CD4-positive, alpha-beta T cell (primary cell): ENCODE data around the gene C12orf60. TPM values are rescaled to one million over a fixed set of nuclear protein-coding genes. Genes with fewer than 3 reads are reported as not detected.

Source experiments
- ATAC-seq: fragments of 200-7000 bp; cut with Tn5 transposase; one replicate; pipeline ENCODE4 v1.10.0; 2022; ENCODE audit warnings: mild to moderate bottlenecking; ENCODE audit not compliant: poor library complexity
- CTCF ChIA-PET: fragments of 350-600 bp; sonication (Branson Sonifier 250); formaldehyde crosslinking; loops from one replicate; lab custom pipeline; 2021; ENCODE audit warnings: antibody characterized with exemption, inconsistent platforms; lab: Charles Lee
- POLR2A ChIA-PET: fragments of 350-600 bp; sonication (Branson Sonifier 250); formaldehyde crosslinking; loops from one replicate; lab custom pipeline; 2021; ENCODE audit warnings: antibody characterized with exemption, inconsistent platforms; lab: Charles Lee
- DNase-seq, 14 experiments: peaks; one replicate each; pipeline ENCODE4 v3.0.0-alpha.2; 2013 to 2020; ENCODE audit warnings: mixed read lengths in 2 of 14
- H3K27ac ChIP-seq, 2 donors: one replicate each; pipeline versions ENCODE4 v1.5.1 to v1.7.0; 2013; ENCODE audit warnings: low read length in 2 of 2, low read depth in 1 of 2, mild to moderate bottlenecking in 1 of 2
- H3K27me3 ChIP-seq, 2 experiments: 1 replicate in 1 of 2; 2 replicates in 1 of 2; pipeline versions ENCODE4 v1.6.1 to v1.7.0; 2013; ENCODE audit warnings: low read length in 2 of 2, control low read depth in 1 of 2, mild to moderate bottlenecking in 1 of 2, moderate library complexity in 1 of 2; ENCODE audit not compliant: insufficient read depth in 2 of 2, control insufficient read depth in 1 of 2
- H3K36me3 ChIP-seq: one replicate; pipeline ENCODE4 v1.6.1; 2013; ENCODE audit warnings: low read length, control low read depth; ENCODE audit not compliant: insufficient read depth
- H3K4me1 ChIP-seq: one replicate; pipeline ENCODE4 v1.6.1; 2013; ENCODE audit warnings: low read length, control low read depth; ENCODE audit not compliant: insufficient read depth
- H3K4me3 ChIP-seq: one replicate; pipeline ENCODE4 v1.5.1; 2013; ENCODE audit warnings: mild to moderate bottlenecking, low read length, moderate library complexity
- H3K9me3 ChIP-seq, 2 experiments: 1 replicate in 1 of 2; 2 replicates in 1 of 2; pipeline versions ENCODE4 v1.6.1 to v1.7.0; 2013; ENCODE audit warnings: low read length in 2 of 2, mild to moderate bottlenecking in 2 of 2, control low read depth in 1 of 2, moderate library complexity in 1 of 2; ENCODE audit not compliant: control insufficient read depth in 1 of 2, insufficient read depth in 1 of 2
- H3K27ac Mint-ChIP-seq: one replicate; pipeline ENCODE4 v1.8.0; 2020; ENCODE audit warnings: mixed read lengths
- H3K27me3 Mint-ChIP-seq: one replicate; pipeline ENCODE4 v1.8.0; 2021; ENCODE audit warnings: mixed read lengths
- H3K36me3 Mint-ChIP-seq: one replicate; pipeline ENCODE4 v1.8.0; 2021; ENCODE audit warnings: low read depth, mixed read lengths
- H3K4me1 Mint-ChIP-seq: one replicate; pipeline ENCODE4 v1.8.0; 2021; ENCODE audit warnings: low read depth, mixed read lengths
- H3K4me3 Mint-ChIP-seq: one replicate; pipeline ENCODE4 v1.8.0; 2020; ENCODE audit warnings: mild to moderate bottlenecking, mixed read lengths
- H3K9me3 Mint-ChIP-seq: one replicate; pipeline ENCODE4 v1.8.0; 2020; ENCODE audit warnings: mixed read lengths
- CTCF ChIP-seq: fragments of 200-600 bp; IDR thresholded peaks from one replicate; pipeline ENCODE4 v1.8.0; 2022; ENCODE audit warnings: antibody characterized with exemption, mild to moderate bottlenecking
- intact Hi-C, 2 experiments: fragments of 100-400 bp; cut with DNase I in 1 of 2; cut with micrococcal nuclease in 1 of 2; formaldehyde crosslinking; loops; one replicate each; pipeline versions ENCODE4 v1.15.1 to v1.9.0; 2023 to 2025; cut with DNase I, micrococcal nuclease
- total RNA-seq, 174 experiments: library from RNA in 2 of 174; stranded (reverse) in 2 of 174; gene quantifications; one replicate each; pipeline ENCODE4 v1.2.3 and lab custom pipeline; 2021 to 2026

C12orf60 gene
- total RNA-seq, 2 experiments from 2014 or later = 0.11 to 0.22 TPM

GRCh38 chr12:14769969-14770495 is 33.4 kb upstream of the C12orf60 start:
- intact Hi-C loops = loop anchor here (2.0 to 10.0 kb wide), 11 partner anchors 32 to 533 kb away; partner anchors contain the start of genes ATF7IP (in 2 of the 2), ARHGDIB (in 1 of the 2), C12orf60 (in 1 of the 2) and MGP (in 1 of the 2)
- H3K9me3 ChIP-seq = peaks cover 0 to 4% of the 10 kb centered on the region in 2 experiments
- Mint-ChIP-seq H3K4me3 (peak overlapping the region; percentile 97), H3K4me1 (peaks cover 79% of the 10 kb centered on the region), H3K27me3 (no peaks in the 10 kb centered on the region), H3K27ac (peak overlapping the region; percentile 100), H3K9me3 (peaks cover 5% of the 10 kb centered on the region), H3K36me3 (peaks cover 74% of the 10 kb centered on the region)
- peak overlapping the region; percentile 95 to 99 for H3K27ac ChIP-seq
- ATAC-seq (peak; percentile 50), DNase-seq (peak; percentile 72 to 96 (median 83))
- peak; percentile 81 for TF ChIP-seq CTCF
- ChIA-PET POLR2A (interaction anchor here (0.7 to 7.6 kb wide), 44 partner anchors 12 to 1141 kb away, joined by 3 to 375 read pairs (median 6); partner anchors contain the start of genes ARHGDIB, ATF7IP, C12orf60 and DERA), CTCF (interaction anchor here (0.6 to 2.6 kb wide), 19 partner anchors 12 to 225 kb away, joined by 3 to 12 read pairs (median 4); partner anchors contain the start of genes C12orf60 and WBP11)
- peaks cover 11% of the 10 kb centered on the region for H3K36me3 ChIP-seq
- H3K4me3 ChIP-seq = peak overlapping the region; percentile 71
- H3K4me1 ChIP-seq = peaks cover 40% of the 10 kb centered on the region
- H3K27me3 ChIP-seq = no peaks in the 10 kb centered on the region

- no peaks in the 10 kb centered on the region for H3K27me3 ChIP-seq
- H3K36me3 Mint-ChIP-seq = peaks cover 71% of the 10 kb centered on the region
- H3K27ac ChIP-seq = peak overlapping the region; percentile 95 to 99
- ChIA-PET CTCF (interaction anchor here (0.6 to 2.6 kb wide), 19 partner anchors 11 to 225 kb away, joined by 3 to 12 read pairs (median 4); partner anchors contain the start of genes C12orf60 and WBP11), POLR2A (interaction anchor here (0.6 to 7.6 kb wide), 65 partner anchors 8 to 1140 kb away, joined by 3 to 375 read pairs (median 4); partner anchors contain the start of genes ARHGDIB, ATF7IP, C12orf60 and DERA)
- H3K4me3 Mint-ChIP-seq = peak overlapping the region; percentile 97
- H3K4me1 Mint-ChIP-seq = peaks cover 79% of the 10 kb centered on the region
- no peaks in the 10 kb centered on the region for H3K9me3 ChIP-seq
- no peak for TF ChIP-seq CTCF
- peak overlapping the region; percentile 100 for H3K27ac Mint-ChIP-seq
- DNase-seq (peak; percentile 92 to 99 (median 95)), ATAC-seq (peak; percentile 34)
- intact Hi-C loops = loop anchor here (1.0 to 10.0 kb wide), 8 partner anchors 33 to 513 kb away; partner anchors contain the start of genes ARHGDIB (in 1 of the 2), ATF7IP (in 1 of the 2), C12orf60 (in 1 of the 2) and MGP (in 1 of the 2)
- H3K4me1 ChIP-seq = peaks cover 47% of the 10 kb centered on the region
- peak overlapping the region; percentile 71 for H3K4me3 ChIP-seq
- H3K27me3 Mint-ChIP-seq = no peaks in the 10 kb centered on the region
- peaks cover 3% of the 10 kb centered on the region for H3K9me3 Mint-ChIP-seq
- peaks cover 11% of the 10 kb centered on the region for H3K36me3 ChIP-seq
These were observed 32.7 kb upstream of the C12orf60 start for GRCh38 chr12:14770496-14771461.
